M059J (cell line): Measurements from ENCODE around the gene KCNJ2. TPM values are rescaled to one million over a fixed set of nuclear protein-coding genes. Genes with fewer than 3 reads are reported as not detected.
A peak's percentile ranks its signal among the peaks of the same experiment; 100 is the strongest.

Experiments
- DNase-seq: peaks from one replicate; pipeline ENCODE4 v3.0.0-alpha.2; 2012; ENCODE audit warnings: low read depth
- total RNA-seq: library from RNA; depleted of rRNA; stranded (reverse); fragments of >200 nt; shearing (Covaris generic); gene quantifications from 2 replicates; pipeline ENCODE4 v1.2.3, GENCODE V29; 2014

The KCNJ2 gene
- total RNA-seq, 1 experiment from 2014 or later, result 0.44 TPM

DNA sequence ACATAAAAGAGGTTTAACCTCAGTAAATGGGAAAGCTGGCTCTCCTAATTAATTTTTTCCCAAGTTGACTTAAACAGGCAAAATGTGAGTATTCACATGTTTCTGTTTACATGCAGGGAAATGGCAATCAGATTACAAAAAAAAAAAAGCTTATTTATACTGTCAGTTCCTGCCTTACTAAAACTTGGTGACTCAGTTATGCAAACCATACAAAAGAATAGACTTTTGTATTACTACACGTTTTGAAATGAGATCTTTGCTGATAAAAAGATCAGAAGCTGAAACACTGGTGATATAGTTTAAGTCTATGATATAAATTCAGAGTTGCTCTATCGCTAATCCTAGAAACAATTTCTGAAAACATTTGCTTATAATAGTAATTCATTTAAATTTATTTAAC is 9.4 kb upstream of the KCNJ2 start:
- no peak for DNase-seq

- no peak for DNase-seq
Measured at GRCh38 chr17:70161519-70161918, 7.8 kb upstream of the KCNJ2 start.

GRCh38 chr17:70165383-70165782 is 3.9 kb upstream of the KCNJ2 start:
- DNase-seq, result no peak

DNA sequence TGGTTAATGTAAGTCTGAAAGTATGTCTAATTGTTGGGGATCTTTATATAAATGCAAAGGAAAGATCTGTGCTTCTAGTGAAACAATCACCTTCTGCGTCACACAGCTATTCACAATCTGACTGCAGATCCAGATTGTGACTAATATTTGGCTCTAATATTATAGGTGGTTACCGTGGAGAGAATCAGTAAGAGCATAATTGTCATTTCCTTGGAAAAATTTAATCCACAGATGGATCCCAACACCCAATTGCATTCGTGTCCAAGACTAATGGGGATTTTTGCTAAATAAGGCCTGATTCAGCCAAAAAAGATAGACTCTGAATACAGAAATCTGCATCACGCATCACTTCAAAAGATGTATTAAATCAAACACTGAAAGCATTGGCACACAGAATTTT is 2.7 kb upstream of the KCNJ2 start:
- DNase-seq, result no peak

DNA sequence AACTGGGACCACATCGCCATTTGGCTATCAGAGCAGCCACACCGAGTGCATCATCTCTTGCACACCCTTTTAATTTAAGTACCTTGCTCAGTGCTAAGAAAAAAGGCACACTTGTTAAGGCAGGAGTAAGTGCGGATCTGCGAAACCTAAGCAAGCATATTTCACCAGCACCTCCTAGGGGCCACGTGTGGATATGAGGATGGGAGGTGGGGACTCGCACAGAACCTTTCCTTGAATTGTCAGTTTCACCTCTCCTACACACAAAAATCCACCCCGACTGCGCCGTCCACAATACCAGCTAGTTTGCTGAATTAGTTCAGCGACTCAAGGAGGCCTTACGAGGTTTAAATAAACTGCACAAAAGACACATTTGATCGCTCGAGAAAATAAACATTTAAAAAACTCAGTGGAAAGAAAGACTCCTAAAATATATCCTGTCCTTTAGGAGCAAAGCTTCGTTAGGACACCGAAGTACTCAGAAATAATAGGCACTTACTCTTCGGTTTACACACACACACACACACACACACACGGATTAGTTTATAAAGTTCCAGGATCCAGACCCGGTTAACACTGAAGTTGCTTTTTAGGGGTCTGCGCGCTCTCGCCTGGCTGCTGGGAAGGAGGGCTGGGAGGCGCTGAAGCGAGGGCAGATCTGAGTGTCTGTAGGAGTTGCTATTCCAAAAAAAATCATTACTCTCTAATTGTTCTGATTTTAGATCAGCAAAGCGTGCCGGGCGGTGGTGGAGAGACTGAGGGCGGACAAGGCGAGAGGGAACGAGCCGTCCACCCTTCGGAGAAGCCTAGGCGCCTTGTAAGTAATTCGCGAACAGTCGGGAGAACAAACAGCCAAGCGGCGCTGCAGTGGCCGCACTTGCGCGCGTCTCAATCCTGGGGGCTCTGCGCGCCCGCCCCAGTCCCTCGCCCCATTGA is 1.0 kb upstream of the KCNJ2 start:
- peak; percentile 41 for DNase-seq

DNA sequence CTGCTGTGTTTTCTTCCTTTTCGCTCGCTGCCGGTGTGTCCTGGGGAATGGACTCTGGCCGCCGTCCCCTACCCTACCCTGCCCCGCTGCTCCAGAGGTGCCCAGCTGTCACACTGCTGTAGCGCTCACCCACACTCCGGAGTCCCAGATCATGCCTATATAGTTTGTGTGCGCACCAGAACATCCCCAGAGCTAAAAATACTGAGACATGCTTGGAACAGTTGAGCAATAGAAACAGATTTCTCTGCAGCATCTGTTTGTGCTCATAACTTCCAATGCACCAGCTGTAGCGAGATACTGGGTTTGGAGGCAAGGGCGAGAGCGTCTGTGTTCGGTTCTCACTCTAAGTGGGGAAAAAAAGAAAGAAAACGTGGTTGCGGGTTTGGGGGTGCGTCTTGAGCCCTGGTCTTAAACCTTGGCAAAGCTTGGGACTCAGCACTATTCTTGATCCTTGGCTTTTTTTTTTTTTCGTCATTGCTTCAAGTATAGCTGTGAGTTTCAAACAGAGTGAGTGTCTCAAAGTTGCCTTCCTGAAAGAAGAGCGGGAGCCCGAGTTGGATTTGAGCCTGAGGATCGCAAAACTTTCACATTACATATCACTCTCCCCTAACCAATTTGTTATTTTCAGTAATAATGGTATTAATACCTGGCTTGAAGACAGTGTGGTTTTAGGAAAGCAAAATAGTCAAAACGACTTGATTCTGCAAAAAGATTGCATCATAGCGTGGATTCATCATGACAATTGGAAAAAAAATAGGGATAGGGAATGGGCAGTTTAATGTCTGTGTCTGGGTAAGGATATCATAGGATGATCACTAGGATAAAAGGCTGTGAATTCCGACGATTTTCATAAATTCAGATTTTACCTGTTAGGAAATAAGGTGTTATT is 621 bp downstream of the KCNJ2 start:
- no peak for DNase-seq

- DNase-seq, result no peak
Measured at GRCh38 chr17:70171159-70171558, 1.8 kb downstream of the KCNJ2 start.

GRCh38 chr17:70172449-70172848 is 3.1 kb downstream of the KCNJ2 start:
- DNase-seq, result no peak

- DNase-seq, result peak; percentile 34
Measured at GRCh38 chr17:70172923-70173322, 3.6 kb downstream of the KCNJ2 start.

DNA sequence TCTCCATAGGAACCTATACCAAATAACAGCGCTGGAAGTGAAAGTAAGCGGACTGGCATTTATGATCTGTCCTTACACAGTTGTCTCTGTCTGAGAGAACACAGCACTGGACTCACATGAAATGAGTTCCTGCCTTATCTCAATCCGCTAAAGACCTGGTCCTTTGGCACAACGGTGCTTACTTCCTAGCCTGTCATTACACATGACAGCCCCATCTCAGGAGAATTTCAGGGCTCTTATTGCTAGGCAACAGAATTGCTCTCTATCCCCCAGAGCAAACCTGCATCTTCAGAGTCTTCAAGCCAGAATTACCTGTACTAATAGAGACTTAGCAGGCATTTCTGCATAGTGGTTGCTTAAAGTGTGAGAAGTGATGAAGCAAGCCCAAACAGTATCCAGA is 4.3 kb downstream of the KCNJ2 start:
- DNase-seq, result no peak

DNA sequence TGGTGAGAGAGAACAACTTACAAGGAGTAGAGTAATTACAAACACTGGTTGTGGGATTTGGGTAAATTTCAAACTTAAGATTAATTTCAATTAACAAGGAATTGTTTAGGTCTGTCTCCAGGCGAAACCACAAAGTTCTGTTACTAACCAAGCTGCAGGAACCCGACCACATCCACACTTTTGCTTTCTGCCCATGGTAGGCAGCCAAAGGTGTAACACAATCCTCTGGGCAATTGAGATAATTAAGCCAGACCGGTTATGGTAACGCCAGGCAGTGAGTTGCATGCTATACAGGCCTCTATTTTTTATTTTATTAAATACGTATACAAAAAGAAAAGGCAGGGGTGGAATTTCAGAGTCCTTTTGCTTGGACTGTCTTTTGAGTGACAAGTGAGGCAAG is 12.0 kb downstream of the KCNJ2 start:
- peak; percentile 29 for DNase-seq

- peak; percentile 22 for DNase-seq
Measured at GRCh38 chr17:70181866-70182265, 12.5 kb downstream of the KCNJ2 start.

- no peak for DNase-seq
Measured at GRCh38 chr17:70183508-70183907, 14.2 kb downstream of the KCNJ2 start.

GRCh38 chr17:70184207-70184606 is 14.9 kb downstream of the KCNJ2 start:
- no peak for DNase-seq

- DNase-seq, result peak; percentile 70
Measured at GRCh38 chr17:70184770-70185169, 15.4 kb downstream of the KCNJ2 start.

GRCh38 chr17:70185285-70185684 is 16.0 kb downstream of the KCNJ2 start:
- DNase-seq, result no peak

DNA sequence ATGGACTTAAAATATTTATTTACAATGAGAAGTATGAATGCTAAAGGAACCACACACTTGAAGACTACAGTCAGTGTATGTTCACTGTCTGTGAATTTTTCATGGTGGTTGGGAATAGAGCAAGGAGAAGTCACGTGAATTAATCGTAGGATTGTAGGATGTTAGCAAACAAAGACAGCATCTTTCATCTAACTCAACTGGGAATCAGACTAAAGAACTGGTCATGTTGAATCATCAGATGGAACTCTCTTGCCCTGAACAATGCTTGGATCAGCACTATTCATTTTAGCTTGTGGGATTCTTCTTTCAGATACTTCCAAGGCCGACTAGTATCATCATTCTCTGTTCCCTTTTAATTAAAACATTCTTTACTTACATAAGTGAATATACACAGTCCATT is 18.1 kb downstream of the KCNJ2 start:
- DNase-seq, result peak; percentile 23

GRCh38 chr17:70190959-70191805 is 21.9 kb downstream of the KCNJ2 start:
- DNase-seq, result no peak

DNA sequence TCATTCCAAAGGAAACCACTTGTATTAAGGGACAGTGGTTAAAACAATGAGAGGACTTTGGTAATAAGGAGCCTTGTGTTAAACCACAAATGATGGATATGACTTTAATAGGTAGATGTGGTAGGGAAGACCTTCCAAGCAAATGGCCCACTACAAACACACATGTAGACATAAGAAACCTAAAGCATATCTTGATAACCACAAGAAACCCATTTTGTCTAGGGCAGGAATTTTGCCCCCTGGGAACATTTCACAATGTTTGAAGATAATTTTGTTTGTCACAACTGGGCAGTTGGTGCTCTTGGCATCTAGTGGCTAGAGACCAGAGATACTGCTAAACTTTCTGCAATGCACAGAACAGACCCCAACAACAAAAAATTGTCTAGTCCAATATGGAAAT is 25.8 kb downstream of the KCNJ2 start:
- DNase-seq, result peak; percentile 52

- DNase-seq, result no peak
Measured at GRCh38 chr17:70201872-70202419, 32.6 kb downstream of the KCNJ2 start.

GRCh38 chr17:70202840-70203239 is 33.5 kb downstream of the KCNJ2 start:
- no peak for DNase-seq
